ENCODE results near the gene ZNF672. TPM values are rescaled to one million over a fixed set of nuclear protein-coding genes. Genes with fewer than 3 reads are reported as not detected.
A peak's percentile ranks its signal among the peaks of the same experiment; 100 is the strongest.

The ZNF672 gene
- total RNA-seq, 2 donors from 2014 or later: 33.8 to 34.2 TPM

DNA sequence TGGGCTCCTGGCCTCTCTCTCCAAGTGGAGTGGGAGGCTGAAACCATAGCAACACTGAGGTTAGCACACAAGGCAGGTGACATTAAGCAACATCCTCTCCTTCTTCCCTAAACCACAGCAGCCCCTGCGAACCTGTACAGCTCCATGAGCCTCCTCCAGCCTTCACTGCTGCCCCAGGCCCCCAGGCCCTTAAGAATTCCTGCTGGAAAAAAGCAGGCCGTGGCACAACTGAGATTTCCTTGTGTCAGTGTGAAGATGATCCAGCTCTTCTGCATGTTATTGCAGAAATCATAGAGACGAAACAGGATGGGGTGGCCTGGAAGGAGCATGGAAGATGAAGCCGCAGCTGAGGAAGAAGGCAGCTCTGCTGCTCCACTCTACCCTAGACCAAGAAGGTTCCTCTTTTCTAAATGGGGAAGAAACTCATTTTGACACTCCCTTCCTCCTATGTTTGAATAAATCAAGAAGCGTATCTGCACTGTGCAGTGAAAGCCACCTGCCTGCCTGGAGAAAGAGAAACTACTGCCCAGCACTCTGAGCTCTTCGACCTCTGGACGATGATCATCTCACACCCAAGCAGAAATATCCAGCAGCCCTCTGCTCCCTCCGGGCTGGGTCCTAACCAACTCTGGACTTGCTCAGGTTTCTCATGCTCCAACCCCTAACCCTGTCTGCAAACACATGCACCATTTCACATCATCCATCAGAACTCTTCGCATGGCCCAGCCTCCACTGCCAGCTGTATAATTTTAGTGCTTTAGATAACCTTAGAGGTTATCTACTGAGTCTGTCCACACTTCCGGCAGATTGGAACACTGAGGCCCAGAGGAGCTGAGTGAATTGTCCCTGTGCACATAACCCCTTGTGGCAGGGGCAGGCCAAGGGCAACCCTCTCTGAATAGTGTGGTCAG lies 33.0 kb upstream of the ZNF672 start:
- Histone ChIP-seq H3K27me3 (replicated peaks; ENCODE audit: insufficient read depth) (no peaks in the 10 kb centered on the region), H3K36me3 (no peaks in the 10 kb centered on the region), H3K4me1 (ENCODE audit: control insufficient read depth in 1 of 2, low read depth in 2 of 2) (no peaks in the 10 kb centered on the region), H3K27ac (no peak overlapping the region), H3K9me3 (no peaks in the 10 kb centered on the region), H3K4me3 (no peak overlapping the region)
- DNase-seq (ENCODE audit: low spot score) (no peak), ATAC-seq (ENCODE audit: insufficient number of reproducible peaks, low FRiP score, low read depth) (no peak)
- no peak for TF ChIP-seq CTCF (IDR thresholded peaks at IDR 0.05)

GRCh38 chr1:248805876-248806275 lies 32.1 kb upstream of the ZNF672 start:
- Histone ChIP-seq H3K36me3 (no peaks in the 10 kb centered on the region), H3K27me3 (replicated peaks; ENCODE audit: insufficient read depth) (no peaks in the 10 kb centered on the region), H3K4me1 (ENCODE audit: control insufficient read depth in 1 of 2, low read depth in 2 of 2) (peaks cover 4 to 6% of the 10 kb centered on the region in 2 donors), H3K27ac (no peak overlapping the region), H3K4me3 (no peak overlapping the region), H3K9me3 (no peaks in the 10 kb centered on the region)
- ATAC-seq (ENCODE audit: insufficient number of reproducible peaks, low FRiP score, low read depth) (no peak), DNase-seq (ENCODE audit: low spot score) (no peak)
- no peak for TF ChIP-seq CTCF (IDR thresholded peaks at IDR 0.05)

DNA sequence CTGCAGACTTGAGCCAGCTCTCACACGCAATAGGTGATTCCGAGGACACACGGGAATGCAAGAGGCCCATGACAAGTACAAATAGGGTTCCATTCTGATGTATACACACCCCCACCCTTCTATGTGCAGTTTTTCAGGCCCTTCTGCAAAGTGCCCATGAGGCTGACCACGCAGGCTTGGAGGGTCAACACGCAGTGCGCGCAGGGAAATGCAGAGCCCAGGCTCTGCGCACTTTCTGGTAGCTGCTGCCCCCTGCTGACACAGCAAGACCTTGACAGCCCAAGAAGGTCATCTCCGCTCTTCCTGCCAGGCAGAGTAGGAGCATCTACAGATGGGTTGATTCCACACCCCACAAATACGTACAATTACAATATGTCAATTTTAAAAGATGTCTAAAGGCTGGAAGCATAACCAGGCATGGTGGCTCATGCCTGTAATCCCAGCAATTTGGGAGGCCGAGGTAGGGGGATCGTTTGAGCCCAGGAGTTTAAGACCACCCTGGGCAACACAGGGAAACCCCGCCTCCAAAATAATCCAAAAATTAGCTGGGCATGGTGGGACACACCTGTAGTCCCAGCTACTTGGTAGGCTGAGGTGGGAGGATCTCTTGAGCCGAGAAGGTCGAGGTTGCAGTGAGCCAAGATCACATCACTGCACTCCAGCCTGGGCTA lies 30.8 kb upstream of the ZNF672 start:
- Histone ChIP-seq H3K4me1 (ENCODE audit: control insufficient read depth in 1 of 2, low read depth in 2 of 2) (peaks cover 9 to 14% of the 10 kb centered on the region in 2 donors), H3K36me3 (peaks cover 5% of the 10 kb centered on the region), H3K27me3 (replicated peaks; ENCODE audit: insufficient read depth) (no peaks in the 10 kb centered on the region), H3K9me3 (no peaks in the 10 kb centered on the region), H3K27ac (no peak overlapping the region), H3K4me3 (no peak overlapping the region)
- ATAC-seq (ENCODE audit: insufficient number of reproducible peaks, low FRiP score, low read depth): no peak
- DNase-seq (ENCODE audit: low spot score): no peak
- TF ChIP-seq CTCF (IDR thresholded peaks at IDR 0.05): peak; percentile 49

DNA sequence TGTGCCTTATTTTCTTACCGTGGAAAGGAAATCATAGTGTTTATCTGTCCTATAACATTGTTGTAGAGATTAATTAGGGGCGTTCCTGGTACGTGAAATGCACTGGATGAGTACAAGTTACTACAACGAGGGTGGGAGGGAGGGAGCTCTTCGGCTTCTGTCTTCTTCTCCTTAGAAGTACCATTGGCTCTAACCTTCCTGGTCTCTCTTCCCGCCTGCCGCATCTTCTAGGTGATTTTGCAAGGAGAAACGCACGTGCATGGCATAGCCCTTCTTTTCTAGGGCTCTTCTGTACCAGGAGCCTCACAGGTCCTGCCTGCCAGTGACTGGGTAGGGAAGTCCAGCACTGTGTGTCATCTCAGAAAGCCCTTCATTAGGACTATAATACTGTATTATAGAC lies 29.1 kb upstream of the ZNF672 start:
- H3K4me3 ChIP-seq: no peak overlapping the region
- ATAC-seq (ENCODE audit: insufficient number of reproducible peaks, low FRiP score, low read depth) (no peak), DNase-seq (ENCODE audit: low spot score) (no peak)
- H3K4me1 ChIP-seq (ENCODE audit: control insufficient read depth in 1 of 2, low read depth in 2 of 2): peaks cover 9 to 14% of the 10 kb centered on the region in 2 donors
- H3K27ac ChIP-seq: no peak overlapping the region
- peaks cover 22% of the 10 kb centered on the region for H3K36me3 ChIP-seq
- H3K27me3 ChIP-seq (replicated peaks; ENCODE audit: insufficient read depth): no peaks in the 10 kb centered on the region
- no peak for TF ChIP-seq CTCF (IDR thresholded peaks at IDR 0.05)
- no peaks in the 10 kb centered on the region for H3K9me3 ChIP-seq

DNA sequence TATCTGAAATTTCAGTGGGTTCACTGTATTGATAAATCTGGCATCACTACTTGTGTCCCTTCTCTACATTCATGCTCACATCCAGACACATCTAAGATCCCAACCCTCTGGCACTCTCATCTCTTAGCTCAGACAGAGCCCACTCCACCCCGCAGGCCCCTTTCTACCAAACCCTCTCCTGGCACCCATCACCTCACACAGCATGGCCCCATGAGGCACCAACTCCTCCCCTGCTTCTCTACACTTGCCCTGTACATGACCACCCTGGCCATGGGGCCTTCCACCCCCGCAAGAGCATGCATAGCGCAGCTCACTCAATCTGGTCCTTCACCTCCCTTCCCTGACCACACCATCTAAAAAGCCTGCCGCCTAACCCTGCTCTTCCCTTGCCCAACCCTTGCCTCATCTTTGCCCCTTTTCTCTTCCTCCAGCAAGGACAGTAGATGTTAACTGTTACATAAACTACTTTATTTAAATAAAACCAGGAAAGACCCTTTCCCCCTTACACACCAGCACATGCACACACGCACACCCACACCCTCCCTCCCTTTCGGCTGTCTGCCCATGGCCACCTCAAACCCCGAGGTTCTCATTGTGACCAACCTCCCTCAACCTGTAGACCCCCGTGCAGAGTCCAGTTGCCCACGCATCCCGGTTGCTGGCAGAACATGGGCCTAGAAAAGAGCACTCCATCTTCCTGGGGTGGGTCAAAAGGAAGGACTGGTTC lies 27.9 kb upstream of the ZNF672 start:
- TF ChIP-seq CTCF (IDR thresholded peaks at IDR 0.05): no peak
- Histone ChIP-seq H3K4me3 (no peak overlapping the region), H3K36me3 (peaks cover 33% of the 10 kb centered on the region), H3K9me3 (no peaks in the 10 kb centered on the region), H3K4me1 (ENCODE audit: control insufficient read depth in 1 of 2, low read depth in 2 of 2) (peaks cover 9 to 14% of the 10 kb centered on the region in 2 donors), H3K27ac (no peak overlapping the region), H3K27me3 (replicated peaks; ENCODE audit: insufficient read depth) (no peaks in the 10 kb centered on the region)
- DNase-seq (ENCODE audit: low spot score) (no peak), ATAC-seq (ENCODE audit: insufficient number of reproducible peaks, low FRiP score, low read depth) (no peak)

Measured in thoracic aorta (tissue), 2 donors.